HG03565 (cell line): ENCODE measurements around the gene SIVA1.

Experiments used
- ATAC-seq: cut with Tn5 transposase; IDR thresholded peaks from one replicate; pipeline ENCODE4 v1.9.1; 2021; ENCODE audit warnings: mild to moderate bottlenecking, moderate library complexity; ENCODE audit not compliant: unreplicated experiment

The SIVA1 gene

GRCh38 chr14:104752735-104753527, at the start of gene SIVA1:
SIVA1 (plus strand) TSS chr14:104753147; CDS start chr14:104753202, 55 bp downstream.
- peak; percentile 82 for ATAC-seq

- no peak for ATAC-seq
These were observed 49.7 kb upstream of the SIVA1 start for GRCh38 chr14:104703269-104703668.

- no peak for ATAC-seq
These were observed 48.7 kb upstream of the SIVA1 start for GRCh38 chr14:104704252-104704651.

- ATAC-seq = no peak
These were observed 47.5 kb upstream of the SIVA1 start for GRCh38 chr14:104705340-104706047.

GRCh38 chr14:104706733-104707607, 46.0 kb upstream of the SIVA1 start:
- no peak for ATAC-seq

GRCh38 chr14:104707608-104708595, 45.0 kb upstream of the SIVA1 start:
- ATAC-seq = no peak

- no peak for ATAC-seq
These were observed 44.2 kb upstream of the SIVA1 start for GRCh38 chr14:104708606-104709268.

GRCh38 chr14:104709387-104710039, 43.4 kb upstream of the SIVA1 start:
- no peak for ATAC-seq

GRCh38 chr14:104710071-104710735, 42.7 kb upstream of the SIVA1 start:
- ATAC-seq = no peak

- no peak for ATAC-seq
These were observed 39.8 kb upstream of the SIVA1 start for GRCh38 chr14:104712881-104713734.

- ATAC-seq = no peak
These were observed 38.9 kb upstream of the SIVA1 start for GRCh38 chr14:104714066-104714465.

GRCh38 chr14:104714681-104715080, 38.3 kb upstream of the SIVA1 start:
- no peak for ATAC-seq

- no peak for ATAC-seq
These were observed 37.5 kb upstream of the SIVA1 start for GRCh38 chr14:104715416-104715815.

- no peak for ATAC-seq
These were observed 37.1 kb upstream of the SIVA1 start for GRCh38 chr14:104715871-104716270.

GRCh38 chr14:104717137-104717536, 35.8 kb upstream of the SIVA1 start:
- no peak for ATAC-seq

- no peak for ATAC-seq
These were observed 35.3 kb upstream of the SIVA1 start for GRCh38 chr14:104717646-104718045.

GRCh38 chr14:104718147-104718546, 34.8 kb upstream of the SIVA1 start:
- no peak for ATAC-seq

- no peak for ATAC-seq
These were observed 34.1 kb upstream of the SIVA1 start for GRCh38 chr14:104718871-104719270.
